ENCODE data around the gene GPC3.

DNA sequence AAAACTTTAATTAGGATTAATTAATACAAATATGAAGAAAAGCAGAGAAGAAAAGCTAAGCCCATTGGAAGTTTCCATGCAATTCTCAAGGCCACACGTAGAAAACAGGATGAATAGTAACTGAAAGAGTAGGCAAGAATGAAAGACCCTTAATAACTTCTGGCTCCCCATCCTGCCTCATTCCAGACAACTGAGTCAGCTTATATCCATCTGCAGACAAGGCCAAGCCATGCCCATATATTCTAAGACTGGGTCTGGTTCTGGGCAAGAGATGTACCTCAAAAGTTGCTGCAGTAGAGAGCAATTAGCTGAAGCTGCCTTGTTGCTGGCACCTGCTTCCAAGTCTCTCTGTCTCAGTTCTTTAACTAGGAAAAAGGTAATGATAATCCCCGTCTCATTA is 244.1 kb downstream of the GPC3 start:
- TF ChIP-seq SUZ12 (IDR thresholded peaks at IDR 0.05; ENCODE audit: extremely low read depth, insufficient read depth, insufficient read length) = no peak
- TF ChIP-seq ZNF274 (IDR thresholded peaks at IDR 0.05; ENCODE audit: low read depth, low read length) = no peak
- no peak for TF ChIP-seq YY1 (IDR thresholded peaks at IDR 0.05; ENCODE audit: insufficient read depth, insufficient read length)
